Keratinocyte (primary cell): ENCODE data around the gene ALLC. TPM values are rescaled to one million over a fixed set of nuclear protein-coding genes. Genes with fewer than 3 reads are reported as not detected.

Experiments used
- DNase-seq: peaks from one replicate; pipeline ENCODE4 v3.0.0-alpha.2; 2011; ENCODE audit warnings: low read depth, missing footprints, low spot score
- FAIRE-seq: peaks from 2 replicates; lab custom pipeline; 2011; peaks lifted over from hg19 to GRCh38; lab: Jason Lieb, UNC
- H2AFZ ChIP-seq: 2 replicates; pipeline ENCODE4 v1.6.0; 2012; ENCODE audit warnings: low read length, control low read depth, inconsistent platforms; ENCODE audit not compliant: control insufficient read depth
- H3K27ac ChIP-seq: 2 replicates; pipeline ENCODE4 v1.5.1; 2011; ENCODE audit warnings: low read length; ENCODE audit not compliant: control insufficient read depth, insufficient read depth
- H3K27me3 ChIP-seq: 3 replicates; pipeline ENCODE4 v1.6.0; 2011; ENCODE audit warnings: low read length; ENCODE audit not compliant: control insufficient read depth, insufficient read depth; ENCODE audit errors: extremely low read depth
- H3K36me3 ChIP-seq, 2 experiments: 2 replicates in 1 of 2; 3 replicates in 1 of 2; pipeline ENCODE4 v1.5.1; 2011; ENCODE audit warnings: low read length in 2 of 2, mild to moderate bottlenecking in 1 of 2; ENCODE audit not compliant: control insufficient read depth in 2 of 2, insufficient read depth in 2 of 2; ENCODE audit errors: extremely low read depth in 1 of 2
- H3K4me1 ChIP-seq: 3 replicates; pipeline ENCODE4 v1.5.1; 2011; ENCODE audit warnings: low read length; ENCODE audit not compliant: control insufficient read depth, insufficient read depth; ENCODE audit errors: extremely low read depth
- H3K4me2 ChIP-seq: 3 replicates; pipeline ENCODE4 v1.6.0; 2011; ENCODE audit warnings: low read depth, low read length; ENCODE audit not compliant: control insufficient read depth, insufficient read depth; ENCODE audit errors: extremely low read depth
- H3K4me3 ChIP-seq, 3 experiments: fragments of 200-600 bp in 1 of 3; sonication (generic) in 1 of 3; 2 replicates in 2 of 3; 3 replicates in 1 of 3; pipeline ENCODE4 v1.5.1; 2011 to 2016; ENCODE audit warnings: low read length in 3 of 3, mild to moderate bottlenecking in 3 of 3, control low read depth in 2 of 3, inconsistent platforms in 1 of 3, low read depth in 1 of 3, mixed read lengths in 1 of 3, mixed run types in 1 of 3, moderate library complexity in 1 of 3; ENCODE audit not compliant: control insufficient read depth in 2 of 3, insufficient read depth in 2 of 3; ENCODE audit errors: extremely low read depth in 1 of 3
- H3K79me2 ChIP-seq: 2 replicates; pipeline ENCODE4 v1.6.0; 2012; ENCODE audit warnings: low read length; ENCODE audit not compliant: control insufficient read depth, insufficient read depth
- H3K9ac ChIP-seq: 3 replicates; pipeline ENCODE4 v1.6.0; 2011; ENCODE audit warnings: low read length; ENCODE audit not compliant: control insufficient read depth, insufficient read depth; ENCODE audit errors: extremely low read depth
- H3K9me1 ChIP-seq: 3 replicates; pipeline ENCODE4 v1.6.0; 2011; ENCODE audit warnings: low read length; ENCODE audit not compliant: control insufficient read depth, insufficient read depth; ENCODE audit errors: extremely low read depth
- H3K9me3 ChIP-seq: 2 replicates; pipeline ENCODE4 v1.5.1; 2012; ENCODE audit warnings: low read depth, low read length; ENCODE audit not compliant: control insufficient read depth
- H4K20me1 ChIP-seq: 3 replicates; pipeline ENCODE4 v1.6.0; 2011; ENCODE audit warnings: low read length; ENCODE audit not compliant: control insufficient read depth, insufficient read depth; ENCODE audit errors: extremely low read depth
- EZH2 ChIP-seq: IDR thresholded peaks from one replicate; pipeline ENCODE4 v1.6.1; 2012; ENCODE audit warnings: inconsistent platforms, mild to moderate bottlenecking, low read length, moderate library complexity
- dilution Hi-C: fragments of 300-500 bp; cut with MboI; formaldehyde crosslinking; loops from one replicate; pipeline ENCODE4 v1.7.0; 2020; ENCODE audit warnings: low sequenced_read_pairs; ENCODE audit not compliant: extremely low pct_ligation_motif_present
- polyA plus RNA-seq, 5 experiments: library from polyadenylated mRNA; depleted of rRNA in 3 of 5; stranded (reverse) in 3 of 5; stranded (forward) in 1 of 5; unstranded in 1 of 5; fragments of >200 nt; gene quantifications; 1 replicate in 1 of 5; 2 replicates in 3 of 5; 3 replicates in 1 of 5; pipeline versions ENCODE4 v1.2.1 to v1.2.3, GENCODE V29; 2011 to 2012; ENCODE audit warnings: missing spikeins in 2 of 5, low read depth in 1 of 5, low replicate concordance in 1 of 5
- TF ChIP-seq, protein P1 (sequence below), 3 experiments: IDR thresholded peaks in 1 of 3; conservative IDR thresholded peaks in 1 of 3; optimal IDR thresholded peaks in 1 of 3; 2 replicates in 2 of 3; 3 replicates in 1 of 3; pipeline versions ENCODE3 to v1.5.1; 2011; ENCODE audit warnings: low read length in 3 of 3, mild to moderate bottlenecking in 3 of 3, moderate library complexity in 2 of 3, control low read depth in 1 of 3, inconsistent platforms in 1 of 3; ENCODE audit not compliant: insufficient read depth in 2 of 3; ENCODE audit errors: extremely low read depth in 1 of 3

Gene ALLC
- polyA plus RNA-seq, 1 donor (not counting 4 experiments of a cell fraction or from before 2014, with no cell fraction given): not detected

DNA sequence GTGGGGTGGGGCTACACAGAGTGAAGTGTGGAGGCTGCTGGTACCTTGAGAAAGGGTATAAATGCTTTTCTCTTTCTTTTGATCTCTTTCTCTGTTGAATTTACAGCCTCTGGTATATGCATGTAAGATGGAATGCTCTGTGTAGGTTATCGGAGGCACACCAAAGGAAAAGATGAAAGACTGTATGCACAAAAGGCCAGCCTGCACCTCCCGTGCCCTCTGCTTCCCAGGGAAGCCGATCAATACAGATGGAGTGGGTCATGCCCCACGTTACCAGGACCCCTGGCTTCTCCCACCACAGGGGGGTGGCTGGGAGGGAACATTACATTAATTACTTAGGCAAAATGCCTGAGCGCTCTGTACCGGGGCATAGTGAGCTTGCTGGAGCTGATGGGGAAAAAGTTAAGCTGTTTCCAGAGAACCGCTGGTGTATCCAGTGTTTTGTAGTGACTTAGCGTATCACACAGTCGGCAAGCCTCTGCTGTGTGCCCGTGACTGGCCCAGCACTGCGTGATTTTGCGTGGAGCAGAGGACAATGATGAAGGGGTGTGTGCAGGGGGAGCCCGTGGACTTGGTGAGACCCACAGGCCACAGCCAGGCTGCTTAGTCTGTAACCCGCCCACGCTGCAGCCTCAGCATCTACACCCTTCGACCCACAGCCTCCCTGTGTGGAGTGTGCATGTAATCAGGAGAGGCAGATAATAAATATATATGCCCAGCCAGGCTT, 8.0 kb downstream of the ALLC start:
- DNase-seq: no peak
- no peaks in the 10 kb centered on the region for H3K36me3 ChIP-seq
- H3K4me2 ChIP-seq: no peak overlapping the region
- FAIRE-seq: no peak
- H3K9me3 ChIP-seq: no peaks in the 10 kb centered on the region
- no peak overlapping the region for H3K4me3 ChIP-seq
- no peaks in the 10 kb centered on the region for H4K20me1 ChIP-seq
- H3K4me1 ChIP-seq: peaks cover 12% of the 10 kb centered on the region
- no peak overlapping the region for H3K27ac ChIP-seq
- H2AFZ ChIP-seq: no peak overlapping the region
- TF ChIP-seq EZH2: no peak
- TF ChIP-seq, protein P1, sequence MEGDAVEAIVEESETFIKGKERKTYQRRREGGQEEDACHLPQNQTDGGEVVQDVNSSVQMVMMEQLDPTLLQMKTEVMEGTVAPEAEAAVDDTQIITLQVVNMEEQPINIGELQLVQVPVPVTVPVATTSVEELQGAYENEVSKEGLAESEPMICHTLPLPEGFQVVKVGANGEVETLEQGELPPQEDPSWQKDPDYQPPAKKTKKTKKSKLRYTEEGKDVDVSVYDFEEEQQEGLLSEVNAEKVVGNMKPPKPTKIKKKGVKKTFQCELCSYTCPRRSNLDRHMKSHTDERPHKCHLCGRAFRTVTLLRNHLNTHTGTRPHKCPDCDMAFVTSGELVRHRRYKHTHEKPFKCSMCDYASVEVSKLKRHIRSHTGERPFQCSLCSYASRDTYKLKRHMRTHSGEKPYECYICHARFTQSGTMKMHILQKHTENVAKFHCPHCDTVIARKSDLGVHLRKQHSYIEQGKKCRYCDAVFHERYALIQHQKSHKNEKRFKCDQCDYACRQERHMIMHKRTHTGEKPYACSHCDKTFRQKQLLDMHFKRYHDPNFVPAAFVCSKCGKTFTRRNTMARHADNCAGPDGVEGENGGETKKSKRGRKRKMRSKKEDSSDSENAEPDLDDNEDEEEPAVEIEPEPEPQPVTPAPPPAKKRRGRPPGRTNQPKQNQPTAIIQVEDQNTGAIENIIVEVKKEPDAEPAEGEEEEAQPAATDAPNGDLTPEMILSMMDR (optimal IDR thresholded peaks at IDR 0.05 in 1 of 3, IDR thresholded peaks at IDR 0.05 in 1 of 3, conservative IDR thresholded peaks at IDR 0.05 in 1 of 3; ENCODE audit: extremely low read depth in 1 of 3, insufficient read depth in 2 of 3, low read length in 3 of 3): no peak
- dilution Hi-C loops: no loop called here
- H3K9me1 ChIP-seq: no peaks in the 10 kb centered on the region
- H3K9ac ChIP-seq: no peak overlapping the region
- no peaks in the 10 kb centered on the region for H3K27me3 ChIP-seq
- no peaks in the 10 kb centered on the region for H3K79me2 ChIP-seq

DNA sequence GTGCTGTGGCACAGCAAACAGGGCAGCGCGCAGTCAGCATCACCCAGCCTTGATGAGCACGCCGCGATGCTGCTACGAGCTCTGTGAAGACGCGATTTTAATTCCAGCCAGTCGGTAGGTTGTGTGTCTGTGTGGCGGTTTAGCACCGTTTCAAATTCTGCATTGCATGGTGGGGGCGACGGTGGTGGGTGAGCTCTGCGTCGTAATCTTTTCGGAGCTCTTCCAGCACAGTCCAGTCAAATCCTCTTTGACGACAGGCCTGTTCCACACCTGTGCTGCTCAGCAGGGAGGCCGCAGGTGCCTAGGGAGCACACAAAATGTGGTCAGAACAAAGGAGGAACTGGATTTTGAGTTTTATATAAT, 8.6 kb downstream of the ALLC start:
- Histone ChIP-seq H4K20me1 (no peaks in the 10 kb centered on the region), H3K9me3 (no peaks in the 10 kb centered on the region), H3K4me3 (no peak overlapping the region), H3K4me1 (peaks cover 12% of the 10 kb centered on the region), H2AFZ (no peak overlapping the region), H3K27ac (no peak overlapping the region), H3K9ac (no peak overlapping the region), H3K9me1 (no peaks in the 10 kb centered on the region), H3K79me2 (no peaks in the 10 kb centered on the region), H3K4me2 (no peak overlapping the region), H3K27me3 (no peaks in the 10 kb centered on the region), H3K36me3 (no peaks in the 10 kb centered on the region)
- FAIRE-seq (no peak), DNase-seq (no peak)
- TF ChIP-seq, protein P1 (optimal IDR thresholded peaks at IDR 0.05 in 1 of 3, IDR thresholded peaks at IDR 0.05 in 1 of 3, conservative IDR thresholded peaks at IDR 0.05 in 1 of 3; ENCODE audit: extremely low read depth in 1 of 3, insufficient read depth in 2 of 3, low read length in 3 of 3): no peak
- TF ChIP-seq EZH2: no peak
- dilution Hi-C loops: no loop called here
